Coronary artery (tissue), 2 donors: ENCODE data around the gene B4GAT1.

ENCODE experiments used
- DNase-seq: peaks from one replicate; pipeline ENCODE4 v3.0.0-alpha.2; 2017; ENCODE audit warnings: low spot score
- H3K27ac ChIP-seq, 2 donors: fragments of 200-600 bp; sonication (generic); one replicate each; pipeline ENCODE4 v1.5.1; 2016 to 2019
- H3K4me3 ChIP-seq: fragments of 200-600 bp; sonication (generic); 2 replicates; pipeline ENCODE4 v1.5.1; 2016; ENCODE audit warnings: mild to moderate bottlenecking, moderate library complexity
- CTCF ChIP-seq: fragments of 200-600 bp; sonication (generic); IDR thresholded peaks from one replicate; pipeline ENCODE4 v1.5.1; 2019; ENCODE audit warnings: antibody characterized with exemption

The B4GAT1 gene

GRCh38 chr11:66373265-66373664 is 25.8 kb upstream of the B4GAT1 start:
- no peak for DNase-seq
- no peak overlapping the region for H3K27ac ChIP-seq
- H3K4me3 ChIP-seq: no peak overlapping the region
- TF ChIP-seq CTCF: no peak

GRCh38 chr11:66371627-66372415 is 24.4 kb upstream of the B4GAT1 start, which contains the start of gene SLC29A2:
SLC29A2 (minus strand) TSS chr11:66371760; CDS start chr11:66371591, 169 bp downstream.
- TF ChIP-seq CTCF: no peak
- Histone ChIP-seq H3K4me3 (peak within 1 kb of the TSS; percentile 92), H3K27ac (peak within 1 kb of the TSS; percentile 37 to 53)
- DNase-seq: no peak

- no peak overlapping the region for H3K4me3 ChIP-seq
- no peak for TF ChIP-seq CTCF
- DNase-seq: no peak
These were observed 21.9 kb upstream of the B4GAT1 start for GRCh38 chr11:66369073-66369894.

GRCh38 chr11:66368484-66368883 is 21.1 kb upstream of the B4GAT1 start:
- DNase-seq: no peak
- H3K4me3 ChIP-seq: no peak overlapping the region
- H3K27ac ChIP-seq: no peak overlapping the region
- no peak for TF ChIP-seq CTCF

More at GRCh38 chr11:66369073-66369894, 21.9 kb upstream of the B4GAT1 start:
- no peak overlapping the region for H3K27ac ChIP-seq

GRCh38 chr11:66367561-66368312 is 20.3 kb upstream of the B4GAT1 start:
- no peak for DNase-seq
- Histone ChIP-seq H3K4me3 (no peak overlapping the region), H3K27ac (no peak overlapping the region)
- TF ChIP-seq CTCF: no peak

GRCh38 chr11:66366844-66367477 is 19.5 kb upstream of the B4GAT1 start:
- Histone ChIP-seq H3K27ac (no peak overlapping the region), H3K4me3 (no peak overlapping the region)
- TF ChIP-seq CTCF: no peak
- DNase-seq: no peak
